Measurements from ENCODE around the gene TXLNB. TPM values are rescaled to one million over a fixed set of nuclear protein-coding genes. Genes with fewer than 3 reads are reported as not detected.
"Not testable (repeated sequence)": the region's sequence is repeated elsewhere in the genome, so short reads cannot be mapped to it uniquely, and the experiment has no call there.

The TXLNB gene
- total RNA-seq, 1 experiment from 2014 or later, result 0.22 TPM

DNA sequence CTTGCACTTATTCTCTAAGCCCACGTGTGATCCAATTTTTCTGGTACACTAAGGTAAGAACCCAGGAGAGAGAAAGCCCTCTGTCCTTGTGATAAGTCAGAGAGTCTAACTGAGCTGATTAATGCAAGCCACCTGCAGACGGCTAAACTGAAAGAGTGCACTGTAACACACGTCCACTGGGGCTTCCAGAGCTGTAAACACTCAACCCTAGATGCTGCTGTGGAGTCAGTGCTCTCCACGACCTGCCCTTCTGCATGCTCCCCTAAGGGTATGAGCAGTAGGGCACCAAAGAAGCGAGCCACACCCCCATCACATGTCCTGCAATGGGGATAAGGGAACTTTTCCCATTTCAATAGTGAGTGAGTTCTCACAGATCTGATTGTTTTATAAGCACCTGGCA, 55.7 kb downstream of the TXLNB start:
- DNase-seq (ENCODE audit: low spot score), result no peak

DNA sequence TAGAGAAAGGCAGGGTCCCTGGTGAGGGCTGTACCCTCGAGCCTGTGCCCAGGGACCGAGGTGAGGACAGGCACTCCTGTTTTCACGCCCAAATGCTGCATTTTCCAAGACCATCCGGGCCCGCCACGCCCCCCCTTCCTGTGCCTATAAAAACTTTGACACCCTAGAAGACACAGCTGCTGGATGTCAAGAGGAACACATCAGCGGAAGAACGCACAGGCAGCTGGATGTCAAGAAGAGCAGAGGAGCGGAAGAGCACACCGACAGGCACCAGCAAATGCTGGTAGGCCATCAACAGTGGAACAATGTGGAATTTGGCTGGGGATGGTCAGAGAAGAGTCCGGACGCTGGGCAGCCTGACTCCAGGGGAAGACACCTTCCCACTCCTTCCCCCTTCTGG, 56.1 kb downstream of the TXLNB start:
- no peak for DNase-seq (ENCODE audit: low spot score)

DNA sequence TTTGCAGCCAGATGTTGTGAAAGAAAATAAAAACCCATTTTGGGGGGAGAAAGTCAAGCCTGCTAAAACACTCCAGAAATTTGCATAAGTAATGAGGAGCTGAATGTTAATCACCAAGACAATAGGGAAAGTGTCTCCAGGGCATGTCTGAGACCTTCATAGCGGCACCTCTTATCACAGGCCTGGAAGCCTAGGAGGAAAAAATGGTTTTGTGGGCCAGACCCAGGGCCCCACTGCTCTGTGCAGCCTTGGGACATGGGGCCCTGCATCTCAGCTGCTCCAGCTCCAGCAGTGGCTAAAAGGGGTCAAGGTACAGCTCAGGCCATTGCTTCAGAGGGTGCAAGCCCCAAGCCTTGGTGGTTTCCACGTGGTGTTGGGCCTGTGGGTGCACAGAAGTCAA, 57.6 kb downstream of the TXLNB start:
- DNase-seq (ENCODE audit: low spot score), result not testable (repeated sequence)

DNA sequence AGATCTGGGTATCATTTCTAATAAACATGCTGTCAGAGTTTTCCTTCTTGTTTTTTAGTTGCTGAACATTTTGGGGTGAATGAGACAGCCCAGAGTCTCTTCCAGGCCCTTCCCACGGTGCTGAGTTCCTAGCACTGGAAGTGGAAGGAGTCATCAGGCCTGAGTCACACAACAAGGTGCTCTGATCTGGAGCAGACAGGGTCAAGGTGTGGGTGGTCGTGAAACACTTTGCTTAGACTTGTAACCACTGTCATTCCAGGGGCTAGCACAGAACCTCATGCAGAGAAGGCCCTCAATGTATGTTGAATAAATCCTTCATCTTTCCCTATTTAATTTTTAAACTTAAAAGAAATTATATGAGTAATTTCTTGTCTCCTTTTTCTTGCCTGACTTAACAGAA, 60.6 kb downstream of the TXLNB start:
- DNase-seq (ENCODE audit: low spot score), result no peak

DNA sequence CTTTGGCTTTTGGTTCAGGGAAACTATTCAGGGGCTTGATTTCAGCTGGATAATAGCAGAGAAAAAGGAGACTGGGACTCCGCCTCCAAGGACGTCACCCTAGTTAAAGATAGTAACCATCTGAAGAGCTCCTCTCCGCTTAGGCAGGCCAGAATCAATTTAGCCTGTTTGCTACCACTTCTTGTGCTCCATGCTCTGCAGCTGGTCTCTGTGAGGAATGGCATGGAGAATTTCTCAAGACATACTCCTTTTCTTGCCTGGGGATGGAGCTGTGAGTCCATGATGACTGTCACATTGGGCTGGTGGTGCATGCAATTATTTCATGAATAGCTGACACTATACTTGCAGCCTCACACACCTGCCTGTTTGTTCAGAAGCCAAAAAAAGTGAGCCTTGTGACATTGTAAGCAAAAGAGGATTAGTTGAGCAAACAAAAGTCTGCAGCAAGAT, 61.4 kb downstream of the TXLNB start:
- no peak for DNase-seq (ENCODE audit: low spot score)

DNA sequence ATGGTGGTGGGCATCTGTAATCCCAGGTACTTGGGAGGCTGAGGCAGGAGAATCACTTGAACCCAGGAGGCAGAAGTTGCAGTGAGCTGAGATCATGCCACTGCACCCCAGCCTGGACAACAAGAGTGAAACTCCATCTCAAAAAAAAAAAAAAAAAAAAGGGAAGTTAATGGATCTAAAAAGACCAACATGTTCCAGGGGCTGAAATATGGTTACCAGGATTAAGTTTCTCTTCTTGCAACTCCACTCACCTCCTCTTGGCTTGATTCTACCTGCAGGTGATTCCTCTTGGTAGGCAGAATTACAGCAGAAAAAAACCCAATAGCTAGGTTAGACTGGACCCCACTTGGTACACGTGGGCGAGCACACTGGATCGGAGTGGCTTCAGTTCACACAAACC, 63.4 kb downstream of the TXLNB start:
- DNase-seq (ENCODE audit: low spot score), result not testable (repeated sequence)

DNA sequence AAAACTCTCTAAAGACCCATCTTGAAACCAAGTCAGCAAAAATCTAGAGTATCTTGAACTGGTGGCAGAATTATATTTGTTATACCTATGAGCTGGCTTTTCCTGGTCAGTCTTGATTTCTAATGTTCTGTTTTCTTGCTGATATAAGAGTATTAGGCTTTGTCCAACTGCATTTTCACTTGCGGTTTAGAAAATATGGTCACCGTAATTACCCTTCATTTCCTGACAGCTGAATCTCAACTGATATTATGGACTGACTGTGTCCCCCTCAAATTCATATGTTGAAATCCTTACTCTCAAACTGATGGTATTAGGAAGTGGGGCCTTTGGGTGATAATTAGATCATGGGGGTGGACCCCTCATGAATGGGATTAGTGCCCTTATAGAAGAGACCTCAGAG, 72.1 kb downstream of the TXLNB start:
- no peak for DNase-seq (ENCODE audit: low spot score)

DNA sequence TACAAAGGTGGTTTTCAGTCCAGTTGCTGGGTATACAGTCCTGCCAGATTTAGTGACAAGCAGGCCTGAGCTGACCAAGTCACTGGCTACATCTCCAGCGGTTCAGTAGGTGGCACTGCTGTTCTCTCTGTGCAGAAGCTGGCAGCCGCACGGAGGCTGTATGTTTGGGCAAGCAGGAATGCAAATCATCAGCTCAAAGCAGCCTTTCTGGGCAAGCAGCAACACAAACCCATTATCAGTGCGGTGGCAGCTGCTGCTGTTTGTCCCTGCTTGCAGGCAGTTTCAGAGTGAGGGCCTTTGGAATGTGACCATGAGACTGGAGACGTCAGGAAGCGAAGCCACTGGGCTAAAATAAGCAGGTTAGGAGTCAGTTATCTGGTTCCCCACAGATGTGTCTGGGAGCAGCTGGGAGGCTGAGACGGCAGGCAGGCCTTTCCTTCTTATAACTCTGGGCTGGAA, 72.5 kb downstream of the TXLNB start:
- peak; percentile 83 for DNase-seq (ENCODE audit: low spot score)

DNA sequence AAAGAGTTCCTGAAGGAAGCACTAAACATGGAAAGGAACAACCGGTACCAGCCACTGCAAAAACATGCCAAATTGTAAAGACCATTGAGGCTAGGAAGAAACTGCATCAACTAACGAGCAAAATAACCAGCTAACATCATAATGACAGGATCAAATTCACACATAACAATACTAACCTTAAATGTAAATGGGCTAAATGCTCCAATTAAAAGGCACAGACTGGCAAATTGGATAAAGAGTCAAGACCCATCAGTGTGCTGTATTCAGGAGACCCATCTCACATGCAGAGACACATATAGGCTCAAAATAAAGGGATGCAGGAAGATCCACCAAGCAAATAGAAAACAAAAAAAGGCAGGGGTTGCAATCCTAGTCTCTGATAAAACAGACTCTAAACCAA, 79.3 kb downstream of the TXLNB start:
- DNase-seq (ENCODE audit: low spot score), result not testable (repeated sequence)

DNA sequence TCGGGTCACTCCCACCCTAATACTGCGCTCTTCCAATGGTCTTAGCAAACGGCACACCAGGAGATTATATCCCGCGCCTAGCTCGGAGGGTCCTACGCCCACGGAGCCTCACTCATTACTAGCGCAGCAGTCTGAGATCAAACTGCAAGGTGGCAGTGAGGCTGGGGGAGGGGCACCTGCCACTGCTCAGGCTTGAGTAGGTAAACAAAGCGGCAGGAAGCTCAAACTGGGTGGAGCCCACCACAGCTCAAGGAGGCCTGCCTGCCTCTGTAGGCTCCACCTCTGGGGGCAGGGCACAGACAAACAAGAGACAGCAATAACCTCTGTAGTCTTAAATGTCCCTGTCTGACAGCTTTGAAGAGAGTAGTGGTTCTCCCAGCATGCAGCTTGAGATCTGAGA, 81.0 kb downstream of the TXLNB start:
- not testable (repeated sequence) for DNase-seq (ENCODE audit: low spot score)

DNA sequence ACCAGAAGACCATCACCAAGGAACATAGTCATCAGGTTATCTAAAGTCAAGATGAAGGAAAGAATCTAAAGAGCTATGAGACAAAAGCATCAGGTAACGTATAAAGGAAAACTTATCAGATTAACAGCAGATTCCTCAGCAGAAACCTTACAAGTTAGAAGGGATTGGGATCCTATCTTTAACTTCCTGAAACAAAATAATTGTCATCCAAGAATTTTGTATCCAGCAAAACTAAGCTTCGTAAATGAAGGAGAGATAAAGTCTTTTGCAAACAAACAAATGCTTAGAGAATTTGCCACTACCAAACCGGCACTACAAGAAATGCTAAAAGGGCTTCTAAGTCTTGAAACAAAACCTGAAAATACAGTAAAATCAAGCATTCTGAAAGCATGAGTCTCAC, 86.0 kb downstream of the TXLNB start:
- no peak for DNase-seq (ENCODE audit: low spot score)

DNA sequence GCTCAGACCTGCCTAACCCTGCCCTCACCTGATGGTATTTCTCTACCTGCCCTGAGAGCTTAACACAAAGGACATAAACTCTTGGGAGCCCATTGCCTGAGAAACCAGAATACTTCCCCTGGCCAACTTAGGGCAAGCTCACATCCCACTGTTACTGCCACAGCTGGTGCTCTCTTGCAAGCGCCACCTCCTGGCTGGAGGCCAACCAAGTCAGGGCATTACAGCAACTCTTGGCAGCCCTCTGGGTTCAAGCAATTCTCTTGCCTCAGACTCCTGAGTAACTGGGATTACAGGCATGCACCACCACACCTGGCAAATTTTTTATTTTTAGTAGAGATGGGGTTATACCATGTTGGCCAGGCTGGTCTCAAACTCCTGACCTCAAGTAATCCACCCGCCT, 86.8 kb downstream of the TXLNB start:
- no peak for DNase-seq (ENCODE audit: low spot score)

DNA sequence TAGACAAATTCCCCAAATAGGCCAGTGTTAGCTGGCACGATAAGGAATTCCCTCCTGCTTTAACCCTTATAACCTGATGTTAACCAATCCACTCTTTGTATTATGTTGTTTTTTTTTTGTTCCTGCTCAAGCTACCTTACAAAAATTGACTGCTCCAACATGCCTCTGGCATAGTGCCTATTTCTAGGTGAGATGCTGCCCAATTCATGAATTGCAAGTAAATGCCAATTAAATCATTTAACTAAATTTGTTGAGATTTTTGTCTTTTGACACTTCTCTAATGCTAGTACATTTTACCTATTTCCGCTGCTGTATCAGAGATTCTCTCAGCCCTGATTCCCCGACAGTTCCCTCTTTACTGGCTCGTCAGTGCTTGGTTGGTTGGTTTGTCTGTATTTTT, 90.4 kb downstream of the TXLNB start:
- DNase-seq (ENCODE audit: low spot score), result no peak

DNA sequence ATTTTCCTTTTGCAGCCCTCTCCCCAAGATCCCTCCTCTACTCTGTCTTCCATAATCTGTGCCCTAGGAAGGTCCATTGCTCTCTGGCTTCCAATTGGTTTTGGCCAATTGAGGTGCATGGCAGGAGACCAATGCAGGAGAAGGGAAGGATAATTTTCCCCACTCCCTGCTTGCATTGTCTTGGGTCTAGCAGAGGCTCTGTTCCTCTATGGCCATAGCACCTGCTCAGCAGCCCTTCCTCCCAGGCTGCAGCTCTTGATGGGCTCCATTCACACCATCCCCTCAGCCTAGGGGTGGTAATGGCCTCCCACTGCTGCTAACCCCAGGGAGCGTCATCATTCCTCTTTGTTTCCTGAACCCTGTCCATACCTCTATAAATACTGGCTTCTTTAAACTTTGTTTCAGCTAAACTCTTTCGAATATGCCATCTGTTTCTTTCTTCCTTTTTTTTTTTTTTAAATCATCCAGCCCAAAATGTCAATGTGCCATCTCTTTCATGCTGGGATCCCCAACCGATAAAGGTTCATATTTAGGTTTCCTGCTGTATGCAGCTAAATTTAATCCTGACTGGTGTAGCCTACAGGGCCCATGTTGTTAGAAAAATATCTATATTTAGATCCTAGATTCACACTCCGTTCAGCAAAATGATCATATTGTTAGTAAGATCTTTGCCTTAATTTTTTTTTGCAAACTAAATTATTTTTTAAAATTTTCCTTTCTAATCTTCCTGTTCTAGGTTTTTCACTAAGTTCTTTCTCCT, 93.1 kb downstream of the TXLNB start:
- DNase-seq (ENCODE audit: low spot score), result no peak

DNA sequence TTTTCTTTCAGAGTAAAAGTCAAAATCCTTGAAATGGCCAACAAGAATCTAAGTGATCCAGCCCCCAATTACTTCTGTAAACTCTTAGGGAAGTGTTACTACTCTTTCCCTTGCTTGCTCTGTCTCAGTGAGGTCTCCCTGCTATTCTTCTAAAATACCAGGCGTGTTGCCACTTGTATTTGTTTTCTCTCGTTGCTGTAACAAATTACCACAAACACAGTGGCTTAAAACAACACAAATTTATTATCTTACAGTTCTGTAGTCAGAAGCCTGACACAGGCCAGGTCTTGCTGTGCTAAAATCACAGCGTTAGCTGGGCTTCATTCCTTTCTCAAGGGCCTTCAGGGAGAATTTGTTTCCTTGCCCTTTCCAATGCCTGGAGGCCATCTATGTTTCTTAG, 97.1 kb downstream of the TXLNB start:
- DNase-seq (ENCODE audit: low spot score), result no peak

Other genes starting within 250 kb of the TXLNB start
- gene HECA, start 156.9 kb downstream of the TXLNB start, total RNA-seq (2014; rRNA removed; shearing (Covaris generic)), result 7.5 and 10.8 TPM in 2 replicates
- 140 and 169 TPM in 2 replicates for gene CITED2, start 82.7 kb upstream of the TXLNB start, total RNA-seq (2014; rRNA removed; shearing (Covaris generic))